DMS 273 (cell line): ENCODE results near the gene UCHL1.
"Not testable (repeated sequence)": the region's sequence is repeated elsewhere in the genome, so short reads cannot be mapped to it uniquely, and the experiment has no call there.

Source experiments
- DNase-seq: peaks from one replicate; lab custom pipeline; 2025; ENCODE audit not compliant: unreplicated experiment; lab: John Stamatoyannopoulos, UW

UCHL1 gene

GRCh38 chr4:41236032-41236431, 20.7 kb upstream of the UCHL1 start:
- no peak for DNase-seq

- no peak for DNase-seq
Measured at GRCh38 chr4:41236508-41236907, 20.2 kb upstream of the UCHL1 start.

DNA sequence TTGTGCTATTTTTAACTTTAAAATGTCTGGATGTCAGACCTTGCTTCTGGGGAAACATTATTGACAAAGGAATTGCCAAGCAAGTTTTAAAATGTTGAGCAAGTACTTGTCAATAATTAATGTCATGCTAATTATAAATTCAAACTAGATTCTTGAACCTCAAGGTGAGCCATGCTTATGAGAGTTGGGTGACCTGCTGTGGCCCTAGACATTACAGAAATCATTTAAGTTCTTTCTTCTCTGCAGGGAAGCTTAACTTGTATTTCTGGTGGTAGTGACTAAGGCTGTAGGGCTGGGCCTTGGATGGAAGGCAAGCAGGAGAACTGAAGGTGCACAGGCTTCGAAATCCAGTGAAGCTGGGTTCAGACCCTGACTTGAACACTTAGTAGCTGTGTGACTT, 14.8 kb upstream of the UCHL1 start:
- no peak for DNase-seq

DNA sequence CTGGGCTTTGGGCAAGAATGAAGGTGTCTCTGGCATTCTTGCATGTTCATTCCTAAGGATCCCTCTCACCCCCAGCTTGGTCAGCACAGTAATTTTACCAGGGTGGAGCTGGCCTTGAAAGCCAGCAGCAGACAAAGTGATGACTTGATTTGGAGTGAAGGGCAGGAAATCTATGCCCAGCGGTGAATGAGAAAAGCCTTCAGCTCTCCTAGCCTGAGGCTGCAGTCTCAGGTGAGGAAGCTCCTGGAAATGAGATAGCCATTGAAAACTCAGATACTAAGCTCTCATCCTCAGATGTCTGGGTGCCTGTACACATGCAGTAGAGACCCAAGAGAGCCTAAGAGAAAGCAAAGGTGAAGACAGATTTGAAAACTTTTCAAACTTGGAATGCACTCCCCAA, 10.7 kb upstream of the UCHL1 start:
- no peak for DNase-seq

DNA sequence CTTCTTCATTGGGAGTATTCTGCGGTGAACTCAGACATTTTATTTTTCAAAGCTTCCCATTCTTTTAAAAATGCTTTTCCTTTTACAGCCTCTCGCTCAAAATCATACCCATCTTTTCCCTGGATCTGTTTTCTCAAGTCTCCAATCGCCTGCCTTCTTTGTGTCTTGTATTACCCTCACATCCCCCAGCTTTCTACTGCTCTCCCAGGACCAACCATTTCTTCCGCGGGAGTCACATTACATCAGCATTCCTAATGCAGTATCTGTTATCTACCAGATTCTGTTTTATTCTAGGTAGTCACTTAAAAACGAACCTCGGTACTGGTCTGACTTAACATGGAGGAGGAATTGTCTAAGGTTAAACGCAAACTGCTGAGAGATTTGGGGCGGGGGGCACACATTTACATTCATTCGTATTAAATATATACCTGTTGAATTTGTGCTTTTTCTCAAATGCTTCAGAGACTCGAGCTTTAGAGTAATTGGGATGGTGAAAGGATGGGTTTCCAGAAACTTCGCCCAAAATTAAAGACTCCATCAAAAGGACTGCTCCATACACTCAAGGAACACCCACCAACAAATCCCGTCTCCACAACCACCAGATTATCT, 493 bp upstream of the UCHL1 start:
- DNase-seq: peak; percentile 53

DNA sequence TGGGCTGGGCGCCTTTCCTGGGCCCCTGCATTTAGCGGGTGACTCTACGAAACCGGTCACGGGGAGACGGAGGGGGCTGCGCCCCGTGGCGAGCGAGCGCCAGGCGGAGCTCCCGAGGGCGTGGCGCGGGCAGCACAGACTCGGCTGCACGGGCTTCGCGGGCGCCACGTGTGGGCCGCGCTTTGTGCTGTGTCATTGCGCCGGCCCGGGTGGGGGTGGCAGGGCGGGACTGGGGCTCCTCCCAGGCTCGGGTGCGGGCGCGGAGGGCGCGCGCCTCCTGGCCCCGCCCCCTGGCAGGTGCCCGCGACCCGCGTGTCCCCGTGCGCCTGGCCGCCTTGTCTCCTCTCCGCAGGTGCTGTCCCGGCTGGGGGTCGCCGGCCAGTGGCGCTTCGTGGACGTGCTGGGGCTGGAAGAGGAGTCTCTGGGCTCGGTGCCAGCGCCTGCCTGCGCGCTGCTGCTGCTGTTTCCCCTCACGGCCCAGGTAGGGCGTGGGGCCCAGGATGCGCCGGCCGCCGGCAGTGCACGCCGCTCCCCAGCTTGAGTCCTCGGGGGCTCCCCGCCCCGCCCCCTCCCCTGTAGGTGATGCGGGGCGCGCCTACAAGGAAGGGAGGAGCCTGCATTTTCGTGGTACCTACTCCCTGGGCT, 651 bp downstream of the UCHL1 start:
- peak; percentile 81 for DNase-seq

DNA sequence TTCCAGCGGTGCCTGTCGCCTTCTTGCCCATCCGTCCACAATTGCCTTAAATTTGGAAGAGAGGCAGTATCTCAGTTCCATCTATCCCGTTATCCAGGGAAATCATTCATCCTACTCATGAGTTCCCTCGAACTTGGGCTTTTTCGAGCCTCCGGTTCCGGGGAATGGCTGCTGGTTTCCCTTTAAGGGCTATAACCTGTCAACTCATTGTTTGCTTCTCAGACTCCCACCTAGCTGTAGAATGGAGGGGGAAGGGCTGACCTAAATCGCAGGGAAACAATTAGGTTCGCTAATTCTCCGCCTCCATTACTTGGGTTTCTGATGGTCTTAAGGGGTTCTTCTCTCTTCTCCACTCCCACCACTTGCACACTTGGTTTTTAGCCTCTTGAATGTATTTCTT, 1.2 kb downstream of the UCHL1 start:
- DNase-seq: peak; percentile 43

DNA sequence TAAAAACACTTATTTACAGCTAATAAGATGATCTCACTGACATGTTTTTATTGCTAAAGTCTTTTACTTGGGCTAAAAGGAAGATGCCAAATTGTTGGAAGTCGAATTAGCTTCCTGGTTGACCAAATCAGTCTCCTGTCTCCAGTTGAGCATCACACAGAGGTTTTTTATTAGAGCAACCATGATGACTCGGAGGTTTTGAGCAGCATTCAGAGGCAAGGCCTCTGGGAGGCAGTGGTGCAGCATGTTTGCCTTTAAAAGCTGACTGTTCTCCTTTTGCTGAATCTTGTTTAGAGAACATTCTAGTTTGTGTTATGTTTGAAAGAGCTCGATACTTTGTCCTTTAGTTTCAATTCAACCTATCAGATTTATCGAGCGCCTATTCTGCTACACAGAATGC, 2.1 kb downstream of the UCHL1 start:
- peak; percentile 61 for DNase-seq

DNA sequence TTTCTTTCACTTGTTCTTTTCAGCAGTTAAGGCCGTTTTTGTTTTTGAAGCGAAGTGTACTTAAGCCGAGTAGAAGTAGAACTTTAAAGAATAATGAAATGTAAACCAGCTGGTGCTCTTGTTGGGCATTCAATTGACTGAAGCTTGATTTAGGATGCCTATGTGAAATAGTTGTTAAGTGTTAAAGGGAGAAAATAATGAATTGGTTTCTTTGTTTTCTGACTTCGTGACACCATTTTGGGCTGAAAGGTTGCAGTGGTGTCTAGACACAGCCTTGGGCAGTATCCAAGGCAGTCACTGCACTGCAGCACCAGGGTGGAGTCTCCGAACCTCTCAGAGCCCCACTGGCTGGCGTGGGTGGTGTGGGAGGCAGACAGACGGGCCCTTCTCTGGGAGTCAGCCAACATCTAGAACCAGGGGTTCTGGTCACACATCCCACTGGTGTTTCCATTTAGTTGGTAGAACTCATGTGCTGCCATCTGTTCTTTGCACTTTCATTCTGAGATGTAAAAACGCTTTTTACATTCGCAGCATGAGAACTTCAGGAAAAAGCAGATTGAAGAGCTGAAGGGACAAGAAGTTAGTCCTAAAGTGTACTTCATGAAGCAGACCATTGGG, 3.5 kb downstream of the UCHL1 start:
- DNase-seq: peak; percentile 8

DNA sequence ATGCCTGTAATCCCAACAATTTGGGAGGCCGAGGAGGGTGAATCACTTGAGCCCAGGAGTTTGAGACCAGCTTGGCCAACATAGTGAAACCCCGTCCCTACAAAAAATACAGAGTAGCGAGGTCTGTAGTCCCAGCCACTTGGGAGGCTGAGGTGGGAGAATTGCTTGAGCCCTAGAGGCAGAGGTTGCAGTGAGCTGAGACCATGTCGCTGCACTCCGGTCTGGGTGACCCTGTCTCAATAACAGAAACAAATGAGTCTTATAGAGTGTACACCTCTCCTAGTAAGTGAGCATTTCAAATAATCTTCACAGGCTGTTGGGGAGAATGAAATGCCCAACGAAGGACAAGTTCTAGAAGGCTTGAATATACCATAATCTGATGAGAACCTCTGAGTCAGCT, 5.5 kb downstream of the UCHL1 start:
- no peak for DNase-seq

DNA sequence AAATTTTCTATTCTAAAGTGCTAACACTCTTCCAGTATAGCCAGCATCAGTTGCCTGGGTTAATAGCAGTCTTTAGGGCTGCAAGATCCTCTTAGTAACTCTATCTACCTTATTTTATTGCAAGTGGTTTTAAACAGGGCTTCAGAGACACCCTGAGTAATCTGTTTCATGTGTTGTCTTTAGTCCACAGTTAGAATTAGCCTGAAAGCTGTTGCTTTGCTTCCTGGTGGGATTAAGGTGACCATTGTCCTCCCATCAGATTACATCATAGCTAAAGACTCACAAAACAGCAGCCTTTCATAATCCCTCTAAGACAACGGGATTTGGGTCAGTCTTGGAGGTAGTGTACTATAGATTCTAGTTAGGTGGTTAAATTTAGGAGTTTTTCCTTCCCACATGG, 7.5 kb downstream of the UCHL1 start:
- DNase-seq: no peak

GRCh38 chr4:41267997-41268396, 11.3 kb downstream of the UCHL1 start:
- DNase-seq: peak; percentile 58

DNA sequence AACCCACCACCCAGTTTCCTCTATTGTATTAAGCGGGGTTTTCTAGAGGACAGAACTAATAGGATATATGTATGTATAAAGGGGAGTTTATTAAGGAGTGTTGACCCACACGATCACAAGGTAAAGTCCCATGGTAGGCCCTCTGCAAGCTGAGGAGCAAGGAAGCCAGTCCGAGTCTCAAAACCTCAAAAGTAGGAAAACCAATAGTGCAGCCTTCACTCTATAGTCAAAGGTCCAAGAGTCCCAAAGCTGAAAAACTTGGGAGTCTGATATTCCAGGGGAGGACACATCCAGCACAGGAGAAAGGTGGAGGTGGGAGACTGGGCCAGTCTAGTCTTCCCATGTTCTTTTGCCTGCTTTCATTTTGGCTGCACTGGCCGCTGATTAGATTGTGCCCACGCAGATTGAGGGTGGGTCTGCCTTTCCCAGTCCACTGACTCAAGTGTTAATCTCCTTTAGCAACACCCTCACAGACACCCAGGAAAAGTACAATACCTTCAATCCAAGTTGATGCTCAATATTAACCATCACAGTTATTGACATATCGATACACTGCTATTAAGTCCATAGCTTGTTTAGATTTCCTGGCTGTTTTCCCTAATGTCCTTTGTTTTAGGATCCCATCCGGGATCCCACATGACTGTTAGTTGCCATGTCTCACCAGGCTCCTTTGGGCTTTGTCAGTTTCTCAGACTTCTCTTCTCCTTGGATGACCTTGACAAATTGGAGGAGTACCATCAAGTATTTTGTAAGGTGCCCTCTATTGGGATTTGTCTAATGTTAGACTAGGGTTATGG, 12.2 kb downstream of the UCHL1 start:
- peak; percentile 19 for DNase-seq

DNA sequence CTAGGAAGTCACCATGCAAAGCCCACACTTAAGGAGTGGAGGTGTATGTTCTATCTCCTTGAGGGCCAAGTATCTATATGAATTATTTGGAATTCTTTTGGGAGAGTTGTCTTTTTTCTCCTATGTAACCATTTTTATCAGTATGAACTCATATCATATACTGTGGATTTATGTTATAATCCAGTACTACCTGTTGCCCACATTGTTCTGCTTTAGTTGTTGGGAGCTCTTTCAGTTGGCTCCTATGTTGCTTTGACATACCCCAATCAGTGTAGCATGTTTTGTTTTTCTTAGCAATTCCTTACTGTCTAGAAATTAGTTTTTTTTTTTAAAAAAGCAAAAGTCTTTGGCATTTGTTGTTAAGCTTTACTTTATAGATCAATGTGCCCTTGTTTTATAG, 13.0 kb downstream of the UCHL1 start:
- DNase-seq: no peak

DNA sequence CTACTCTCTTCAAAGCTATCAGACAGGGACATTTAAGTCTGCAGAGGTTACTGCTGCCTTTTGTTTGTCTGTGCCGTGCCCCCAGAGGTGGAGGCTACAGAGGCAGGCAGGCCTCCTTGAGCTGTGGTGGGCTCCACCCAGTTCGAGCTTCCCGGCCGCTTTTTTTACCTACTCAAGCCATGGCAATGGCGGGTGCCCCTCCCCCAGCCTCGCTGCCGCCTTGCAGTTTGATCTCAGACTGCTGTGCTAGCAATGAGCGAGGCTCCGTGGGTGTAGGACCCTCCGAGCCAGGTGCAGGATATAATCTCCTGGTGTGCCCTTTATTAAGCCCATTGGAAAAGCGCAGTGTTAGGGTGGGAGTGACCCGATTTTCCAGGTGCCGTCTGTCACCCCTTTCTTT, 19.2 kb downstream of the UCHL1 start:
- DNase-seq: not testable (repeated sequence)

- DNase-seq: no peak
Measured at GRCh38 chr4:41280010-41280409, 23.3 kb downstream of the UCHL1 start.

- DNase-seq: peak; percentile 89
Measured at GRCh38 chr4:41281038-41281634, 24.4 kb downstream of the UCHL1 start.

DNA sequence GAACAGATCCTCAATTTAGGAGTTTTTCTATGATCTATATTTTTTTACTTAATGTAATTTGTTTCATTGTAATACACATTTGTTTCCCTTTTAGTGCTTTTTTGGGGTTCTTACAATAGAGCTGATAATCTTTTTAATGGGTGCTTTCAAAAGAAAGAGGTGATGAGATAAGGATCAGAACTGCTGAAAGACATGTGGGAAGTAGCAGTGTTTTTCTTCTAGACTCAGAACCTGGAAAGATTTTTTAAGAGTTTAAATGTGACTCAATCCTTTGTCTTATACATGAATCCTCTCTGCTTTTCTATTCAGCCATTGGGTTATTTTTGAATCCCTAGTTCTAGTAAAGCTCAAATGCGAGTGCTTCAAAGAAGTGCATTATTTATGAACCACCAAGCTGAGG, 25.6 kb downstream of the UCHL1 start:
- no peak for DNase-seq

DNA sequence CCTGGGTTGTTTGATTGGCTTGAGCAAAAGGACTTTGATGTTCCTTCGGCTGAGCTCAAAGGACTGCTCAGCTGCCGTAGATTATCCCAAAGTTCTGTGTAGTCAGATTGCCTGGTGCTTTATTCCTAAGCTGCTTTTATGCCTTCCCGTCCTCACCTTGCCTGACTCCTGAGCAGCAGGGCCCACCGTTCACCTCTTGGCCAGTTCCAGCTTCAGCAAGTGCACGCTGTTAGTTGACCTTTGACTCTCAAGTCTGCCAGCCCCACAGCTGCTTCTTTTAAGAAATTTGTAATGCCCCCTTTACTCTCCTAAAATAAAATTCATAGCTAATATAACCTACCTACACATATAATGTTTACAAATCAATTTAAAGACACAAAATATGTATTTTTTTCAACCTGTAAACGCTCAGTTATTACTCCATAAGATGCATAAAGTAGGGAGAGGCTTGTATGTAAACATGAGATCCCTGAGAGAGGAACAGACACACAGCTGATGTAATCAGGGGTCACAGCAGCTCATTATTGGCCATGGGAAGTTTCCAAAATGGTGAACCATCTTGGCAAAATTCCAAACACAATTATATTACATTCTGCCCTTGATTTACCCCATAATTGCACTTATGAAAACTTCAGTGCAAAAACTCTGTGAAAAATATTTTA, 28.6 kb downstream of the UCHL1 start:
- DNase-seq: peak; percentile 29

- peak; percentile 29 for DNase-seq
Measured at GRCh38 chr4:41285864-41286235, 29.1 kb downstream of the UCHL1 start.

DNA sequence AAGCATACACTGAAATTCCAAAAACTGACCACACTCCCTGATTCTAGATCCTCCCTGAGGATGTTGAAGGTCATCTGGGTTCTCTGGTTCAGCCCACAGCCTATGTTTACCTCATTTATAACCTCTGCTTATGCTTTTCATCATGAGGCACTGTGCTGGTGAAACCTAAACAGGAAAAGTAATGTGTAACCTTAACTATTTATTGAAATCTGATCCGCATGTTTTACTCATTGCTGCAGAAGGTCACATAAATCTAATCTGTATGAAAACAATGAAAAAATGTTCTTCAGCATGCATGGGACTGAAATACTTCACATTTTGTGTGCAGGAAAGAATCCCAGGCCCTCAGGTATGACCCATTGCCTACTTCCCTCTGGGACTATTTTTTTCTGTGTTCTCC, 30.3 kb downstream of the UCHL1 start:
- no peak for DNase-seq
